Midbrain (tissue), 1 donor: ENCODE measurements around the gene MTIF3.

Experiments used
- DNase-seq: peaks from one replicate; lab custom pipeline; 2025; lab: John Stamatoyannopoulos, UW

The MTIF3 gene, protein sequence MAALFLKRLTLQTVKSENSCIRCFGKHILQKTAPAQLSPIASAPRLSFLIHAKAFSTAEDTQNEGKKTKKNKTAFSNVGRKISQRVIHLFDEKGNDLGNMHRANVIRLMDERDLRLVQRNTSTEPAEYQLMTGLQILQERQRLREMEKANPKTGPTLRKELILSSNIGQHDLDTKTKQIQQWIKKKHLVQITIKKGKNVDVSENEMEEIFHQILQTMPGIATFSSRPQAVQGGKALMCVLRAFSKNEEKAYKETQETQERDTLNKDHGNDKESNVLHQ

GRCh38 chr13:27449936-27450828, at the start of gene MTIF3:
Gene MTIF3 (minus strand): TSS chr13:27450564. CDS start chr13:27440448, 10,116 bp downstream.
- DNase-seq: peak; percentile 93

- DNase-seq: no peak
These were observed 47.3 kb upstream of the MTIF3 start for GRCh38 chr13:27497563-27498230.

GRCh38 chr13:27496536-27497273, 46.3 kb upstream of the MTIF3 start:
- no peak for DNase-seq

- DNase-seq: peak; percentile 1
These were observed 45.6 kb upstream of the MTIF3 start for GRCh38 chr13:27496006-27496405.

- no peak for DNase-seq
These were observed 45.2 kb upstream of the MTIF3 start for GRCh38 chr13:27495551-27495950.

- no peak for DNase-seq
These were observed 43.6 kb upstream of the MTIF3 start for GRCh38 chr13:27493981-27494380.

- DNase-seq: peak; percentile 1
These were observed 39.1 kb upstream of the MTIF3 start for GRCh38 chr13:27489456-27489855.

GRCh38 chr13:27487776-27488175, 37.4 kb upstream of the MTIF3 start:
- DNase-seq: no peak

GRCh38 chr13:27483421-27483820, 33.1 kb upstream of the MTIF3 start:
- no peak for DNase-seq

DNA sequence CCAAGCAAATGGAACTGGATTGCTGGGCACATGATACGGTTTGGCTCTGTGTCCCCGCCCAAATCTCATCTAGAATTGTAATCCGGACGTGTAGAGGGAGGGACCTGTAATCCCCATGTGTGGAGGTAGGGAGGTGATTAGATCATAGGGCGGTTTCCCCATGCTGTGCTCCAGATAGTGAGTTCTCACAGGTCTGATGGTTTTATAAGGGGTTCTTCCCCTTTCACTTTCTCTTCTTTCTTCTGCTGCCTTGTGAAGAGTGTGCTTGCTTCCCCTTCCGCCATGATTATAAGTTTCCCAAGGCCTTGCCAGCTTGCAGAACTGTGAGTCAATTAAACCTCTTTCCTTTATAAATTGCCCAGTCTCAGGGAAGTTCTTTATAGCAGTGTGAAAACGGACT, 32.6 kb upstream of the MTIF3 start:
- peak; percentile 4 for DNase-seq

- DNase-seq: peak; percentile 0
These were observed 31.4 kb upstream of the MTIF3 start for GRCh38 chr13:27481766-27482165.

- DNase-seq: no peak
These were observed 26.8 kb upstream of the MTIF3 start for GRCh38 chr13:27476943-27477703.

DNA sequence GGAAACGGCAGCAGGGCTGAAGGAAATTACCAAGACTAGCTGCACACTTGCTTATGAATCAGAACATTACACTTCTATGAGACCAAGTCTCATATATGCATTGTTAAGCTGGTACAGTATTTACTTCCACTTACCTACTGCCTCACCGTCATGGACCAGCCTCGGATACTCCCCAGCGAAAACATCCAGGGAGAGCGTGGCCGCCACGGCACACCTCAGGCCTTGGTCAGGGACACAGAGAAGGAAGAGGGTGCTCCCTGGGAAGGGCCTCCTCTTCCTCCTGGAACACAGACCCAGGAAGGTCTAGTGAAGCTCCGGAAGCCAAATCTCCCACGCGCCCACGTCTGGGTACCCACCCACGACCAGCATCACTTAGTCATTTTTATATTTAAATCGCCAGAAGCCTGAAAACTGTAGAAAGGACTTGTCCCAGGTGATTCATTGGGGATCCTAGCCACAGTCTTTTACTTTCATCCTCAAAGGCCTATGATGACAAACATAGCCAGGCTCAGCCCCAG, 24.4 kb upstream of the MTIF3 start:
- no peak for DNase-seq

- DNase-seq: no peak
These were observed 22.6 kb upstream of the MTIF3 start for GRCh38 chr13:27472941-27473340.

DNA sequence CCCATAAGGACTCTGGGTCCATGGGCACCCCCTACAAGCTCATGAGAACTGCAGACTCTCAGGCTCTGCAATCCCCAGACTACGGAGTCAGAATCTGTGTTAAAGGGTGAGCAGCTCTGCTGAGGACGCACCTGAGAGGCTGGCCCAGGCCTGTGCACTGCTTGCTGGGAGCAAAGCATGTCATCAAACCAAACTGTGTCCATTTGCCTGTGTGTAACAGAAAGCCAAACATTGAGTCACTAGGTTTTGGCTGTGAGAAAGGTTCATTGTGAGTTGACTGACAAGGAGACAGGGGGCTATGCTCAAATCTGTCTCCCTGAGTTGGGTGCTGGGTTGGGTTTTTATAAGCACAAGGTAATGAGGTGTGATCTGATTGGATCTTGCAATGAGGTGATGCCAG, 22.1 kb upstream of the MTIF3 start:
- no peak for DNase-seq

DNA sequence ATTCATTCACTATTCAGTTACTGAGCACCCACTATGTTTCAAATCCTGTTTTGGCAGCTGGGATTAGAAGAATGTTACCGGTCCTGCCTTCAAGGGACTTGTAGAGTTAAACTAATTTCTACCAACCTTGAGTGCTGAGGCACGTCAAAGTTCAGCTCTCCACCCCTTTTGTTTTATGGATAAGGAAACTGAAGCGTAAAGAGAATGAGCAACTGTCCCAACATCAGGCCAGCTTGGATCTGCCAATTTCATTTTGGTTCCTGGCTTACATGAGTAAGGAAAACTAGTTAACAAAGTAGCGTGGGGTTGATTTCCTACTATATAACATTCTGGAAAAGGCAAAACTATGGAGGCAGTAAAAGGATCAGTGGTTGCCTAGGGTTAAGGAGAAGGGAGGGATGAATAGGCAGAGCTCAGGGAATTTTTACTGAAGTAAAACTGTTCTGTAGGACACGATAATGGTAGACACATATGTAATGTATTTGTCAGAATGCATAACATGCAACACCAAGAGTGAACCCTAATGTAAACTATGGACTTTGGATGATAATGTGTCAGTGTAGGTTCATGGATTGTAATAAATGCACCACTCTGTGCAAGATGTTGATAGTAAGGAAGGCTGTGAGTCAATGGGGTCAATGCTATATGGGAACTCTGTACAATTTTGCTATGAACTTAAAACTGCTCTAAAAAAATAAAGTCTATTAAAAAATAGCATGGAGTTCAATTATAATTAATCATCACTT, 19.9 kb upstream of the MTIF3 start:
- DNase-seq: no peak

DNA sequence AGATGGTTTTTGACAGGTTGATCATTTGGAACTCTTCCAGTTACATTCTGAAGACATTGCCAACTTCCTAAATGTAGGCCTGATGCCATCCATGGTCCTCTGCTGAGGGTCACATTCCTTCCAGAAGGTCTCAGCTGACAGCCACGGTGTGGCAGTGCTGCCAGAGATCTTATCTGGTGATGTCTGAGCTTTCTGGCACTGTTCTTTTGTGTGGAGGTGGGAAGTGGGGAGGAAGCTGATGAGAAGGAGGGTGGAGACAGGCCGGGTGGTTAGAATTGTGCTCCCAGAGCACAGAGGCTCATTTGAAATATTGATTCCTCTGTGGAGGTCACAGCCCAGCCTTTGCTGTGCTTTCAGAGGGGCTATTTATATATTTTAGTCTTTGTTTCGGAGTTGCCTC, 16.1 kb upstream of the MTIF3 start:
- no peak for DNase-seq

- no peak for DNase-seq
These were observed 15.2 kb upstream of the MTIF3 start for GRCh38 chr13:27465611-27466010.

DNA sequence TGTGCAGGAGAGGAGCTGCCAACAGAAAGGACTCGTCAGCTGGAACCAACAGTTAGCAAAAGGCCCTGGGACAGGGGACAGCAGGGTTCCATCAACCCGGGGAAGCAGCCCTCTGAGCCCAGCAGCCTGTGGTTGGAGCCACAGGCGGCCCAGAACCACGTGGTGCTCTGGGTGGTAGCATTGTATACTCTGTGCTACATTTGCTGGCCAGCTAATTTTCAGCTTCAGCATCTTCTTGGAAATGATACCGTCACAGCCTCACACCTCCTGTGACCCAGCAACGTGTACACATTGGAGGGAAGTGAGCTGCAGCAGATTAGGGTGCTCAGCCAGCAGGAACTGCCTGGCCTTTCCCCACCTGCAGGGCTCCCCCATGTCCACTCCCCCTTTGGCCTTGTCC, 13.1 kb upstream of the MTIF3 start:
- DNase-seq: no peak

- peak; percentile 6 for DNase-seq
These were observed 11.7 kb upstream of the MTIF3 start for GRCh38 chr13:27461940-27462584.
